Ovary (tissue), 3 donors: ENCODE results near the gene MMP24OS.

Experiments used
- POLR2A ChIP-seq: fragments of 450-650 bp; IDR thresholded peaks from one replicate; pipeline ENCODE4 v1.6.1; 2017; ENCODE audit warnings: antibody characterized with exemption, mild to moderate bottlenecking, moderate library complexity
- TF ChIP-seq, protein P1 (sequence below), 3 donors: fragments of 450-650 bp in 2 of 3; fragments of 200-600 bp in 1 of 3; IDR thresholded peaks; one replicate each; pipeline versions ENCODE4 v1.5.1 to v1.8.0; 2016 to 2022; ENCODE audit warnings: antibody characterized with exemption in 3 of 3, mild to moderate bottlenecking in 1 of 3
- donor health status: DM: no; HTN: no; CAD: no.

- no peak for TF ChIP-seq POLR2A
- TF ChIP-seq, protein P1, sequence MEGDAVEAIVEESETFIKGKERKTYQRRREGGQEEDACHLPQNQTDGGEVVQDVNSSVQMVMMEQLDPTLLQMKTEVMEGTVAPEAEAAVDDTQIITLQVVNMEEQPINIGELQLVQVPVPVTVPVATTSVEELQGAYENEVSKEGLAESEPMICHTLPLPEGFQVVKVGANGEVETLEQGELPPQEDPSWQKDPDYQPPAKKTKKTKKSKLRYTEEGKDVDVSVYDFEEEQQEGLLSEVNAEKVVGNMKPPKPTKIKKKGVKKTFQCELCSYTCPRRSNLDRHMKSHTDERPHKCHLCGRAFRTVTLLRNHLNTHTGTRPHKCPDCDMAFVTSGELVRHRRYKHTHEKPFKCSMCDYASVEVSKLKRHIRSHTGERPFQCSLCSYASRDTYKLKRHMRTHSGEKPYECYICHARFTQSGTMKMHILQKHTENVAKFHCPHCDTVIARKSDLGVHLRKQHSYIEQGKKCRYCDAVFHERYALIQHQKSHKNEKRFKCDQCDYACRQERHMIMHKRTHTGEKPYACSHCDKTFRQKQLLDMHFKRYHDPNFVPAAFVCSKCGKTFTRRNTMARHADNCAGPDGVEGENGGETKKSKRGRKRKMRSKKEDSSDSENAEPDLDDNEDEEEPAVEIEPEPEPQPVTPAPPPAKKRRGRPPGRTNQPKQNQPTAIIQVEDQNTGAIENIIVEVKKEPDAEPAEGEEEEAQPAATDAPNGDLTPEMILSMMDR (IDR thresholded peaks at IDR 0.05), result no peak
Measured at GRCh38 chr20:35253010-35253409, 24.9 kb downstream of the MMP24OS start.
